ENCODE data around the gene PLXNA2. TPM values are rescaled to one million over a fixed set of nuclear protein-coding genes. Genes with fewer than 3 reads are reported as not detected.

The PLXNA2 gene
- total and polyA plus RNA-seq, 2 of the 13 experiments (the other 11 are each of a cell fraction or from before 2014, with no cell fraction given), result 1.1 to 2.1 TPM

DNA sequence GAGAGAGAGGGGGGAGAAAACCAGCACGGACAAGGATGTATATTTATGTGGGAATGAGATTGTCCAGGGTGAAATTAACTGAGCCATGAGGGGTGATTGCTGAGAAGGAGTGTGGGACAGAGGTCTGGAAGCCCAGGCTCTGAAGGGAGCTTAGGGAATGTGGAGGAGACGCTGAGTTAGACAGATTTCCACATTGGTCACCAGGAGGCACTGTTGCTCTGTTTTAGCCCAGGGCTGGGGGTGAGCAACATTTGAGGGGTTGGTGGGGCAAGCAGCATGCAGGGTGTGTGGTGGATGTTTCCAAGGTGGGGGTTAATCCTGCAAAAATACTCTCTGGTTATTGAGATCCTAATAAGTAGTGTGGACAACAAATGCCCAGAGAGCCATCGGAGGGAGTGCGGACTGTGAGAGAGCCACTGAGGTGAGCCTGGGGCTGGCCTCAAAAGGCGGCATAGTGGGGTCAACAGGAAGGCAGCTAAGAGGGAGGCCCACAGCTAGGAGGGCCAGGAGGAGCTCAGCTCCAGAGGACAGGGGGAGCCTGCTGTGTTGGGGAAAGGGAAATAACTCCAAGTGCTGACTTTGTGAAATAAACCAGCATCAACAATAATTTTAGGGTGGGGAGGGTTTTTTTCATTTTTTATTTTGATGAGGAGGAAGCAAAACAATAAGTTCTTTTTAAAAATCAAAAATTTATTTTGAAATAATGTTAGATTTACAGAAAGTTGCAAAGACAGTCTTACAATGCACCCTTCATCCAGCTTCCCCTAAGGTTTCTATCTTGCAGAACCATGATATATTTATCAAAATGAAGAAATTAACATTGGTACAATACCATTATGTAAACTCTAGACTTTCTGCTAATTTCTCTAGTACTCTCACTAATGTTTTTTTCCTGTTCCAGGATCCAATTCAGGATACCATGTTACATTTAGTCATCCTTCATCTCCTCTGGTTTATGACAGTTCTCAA is 250.4 kb downstream of the PLXNA2 start:
- no peak overlapping the region for H3K4me2 ChIP-seq (ENCODE audit: low read depth, low read length)
- in situ Hi-C loops (cut with HindIII; ENCODE audit: extremely low pct_ligation_motif_present, low pct_unique_long_range_greater_than_20kb), result loop anchor here (10.0 kb wide), 1 partner anchor 109 kb away; no protein-coding TSS in a partner anchor
- no peaks in the 10 kb centered on the region for H3K79me2 ChIP-seq (ENCODE audit: insufficient read depth, low read length)
- no TSS peak for BruUV-seq (replicated peaks)
- 54% methylated on average over 5 of the region's 5 CpGs for WGBS (ENCODE audit: low lambda C conversion rate)
- CTCF ChIA-PET (ENCODE audit: low intra/inter-chr PET ratio, low total read pairs), result no interaction called here
- H3K4me1 ChIP-seq (ENCODE audit: insufficient read depth, low read length), result no peaks in the 10 kb centered on the region
- intact Hi-C loops (cut with micrococcal nuclease; ENCODE audit: unreplicated experiment), result no loop called here
- H3K27ac ChIP-seq (ENCODE audit: extremely low read length, insufficient read depth, low read length), result no peak overlapping the region
- no peak overlapping the region for H3K9ac ChIP-seq (ENCODE audit: insufficient read depth, low read depth, low read length)
- POLR2A ChIA-PET, result no interaction called here
- TF ChIP-seq ZNF569 (CRISPR knock-in tag; IDR thresholded peaks at IDR 0.05; ENCODE audit: borderline replicate concordance) (no peak), SIN3B (IDR thresholded peaks at IDR 0.05; ENCODE audit: low read length) (no peak), IRF1 (CRISPR knock-in tag; IDR thresholded peaks at IDR 0.05; ENCODE audit: low read depth) (no peak), PRMT3 (CRISPR knock-in tag; IDR thresholded peaks at IDR 0.05; ENCODE audit: borderline replicate concordance, low read depth) (no peak), STAG1 (CRISPR knock-in tag; IDR thresholded peaks at IDR 0.05) (peak; percentile 76), ZNF746 (CRISPR knock-in tag; IDR thresholded peaks at IDR 0.05) (no peak), ZNF34 (CRISPR knock-in tag; IDR thresholded peaks at IDR 0.05; ENCODE audit: borderline replicate concordance) (no peak), NFE2 (CRISPR knock-in tag; IDR thresholded peaks at IDR 0.05) (no peak), MIXL1 (CRISPR knock-in tag; IDR thresholded peaks at IDR 0.05) (no peak), STAT5B (CRISPR knock-in tag; IDR thresholded peaks at IDR 0.05) (no peak), TFDP1 (CRISPR knock-in tag; IDR thresholded peaks at IDR 0.05; ENCODE audit: borderline replicate concordance) (no peak)
- TF ChIP-seq, protein P1, sequence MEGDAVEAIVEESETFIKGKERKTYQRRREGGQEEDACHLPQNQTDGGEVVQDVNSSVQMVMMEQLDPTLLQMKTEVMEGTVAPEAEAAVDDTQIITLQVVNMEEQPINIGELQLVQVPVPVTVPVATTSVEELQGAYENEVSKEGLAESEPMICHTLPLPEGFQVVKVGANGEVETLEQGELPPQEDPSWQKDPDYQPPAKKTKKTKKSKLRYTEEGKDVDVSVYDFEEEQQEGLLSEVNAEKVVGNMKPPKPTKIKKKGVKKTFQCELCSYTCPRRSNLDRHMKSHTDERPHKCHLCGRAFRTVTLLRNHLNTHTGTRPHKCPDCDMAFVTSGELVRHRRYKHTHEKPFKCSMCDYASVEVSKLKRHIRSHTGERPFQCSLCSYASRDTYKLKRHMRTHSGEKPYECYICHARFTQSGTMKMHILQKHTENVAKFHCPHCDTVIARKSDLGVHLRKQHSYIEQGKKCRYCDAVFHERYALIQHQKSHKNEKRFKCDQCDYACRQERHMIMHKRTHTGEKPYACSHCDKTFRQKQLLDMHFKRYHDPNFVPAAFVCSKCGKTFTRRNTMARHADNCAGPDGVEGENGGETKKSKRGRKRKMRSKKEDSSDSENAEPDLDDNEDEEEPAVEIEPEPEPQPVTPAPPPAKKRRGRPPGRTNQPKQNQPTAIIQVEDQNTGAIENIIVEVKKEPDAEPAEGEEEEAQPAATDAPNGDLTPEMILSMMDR (CRISPR knock-in tag; IDR thresholded peaks at IDR 0.05), result peak; percentile 74
- no peak for FAIRE-seq
- DNase-seq (ENCODE audit: low spot score), result no peak
- H3K9me3 ChIP-seq (ENCODE audit: low read length), result no peaks in the 10 kb centered on the region
- H2AFZ ChIP-seq (ENCODE audit: low read length), result no peak overlapping the region
- H3K4me3 ChIP-seq (replicated peaks in 1 of 3; ENCODE audit: insufficient read depth in 1 of 3, low read depth in 2 of 3, low read length in 3 of 3), result no peak overlapping the region
- no peaks in the 10 kb centered on the region for H4K20me1 ChIP-seq (ENCODE audit: insufficient read depth, low read length)
- peaks cover 0 to 8% of the 10 kb centered on the region in 2 experiments; a peak in 1 of 5 replicates for H3K27me3 ChIP-seq (ENCODE audit: control insufficient read depth in 1 of 2, insufficient read depth in 2 of 2, low read length in 2 of 2)
- H3K36me3 ChIP-seq (replicated peaks in 1 of 2; ENCODE audit: control insufficient read depth in 1 of 2, insufficient read depth in 2 of 2, low read length in 2 of 2), result no peaks in the 10 kb centered on the region
- ATAC-seq, result peak; percentile 73

Data from HepG2 (cell line).